Inflammatory macrophage treated with lipopolysaccharide for 1 hour (primary cell): ENCODE results near the gene RAB40C.

Source experiments
- DNase-seq, 2 donors: peaks; one replicate each; pipeline ENCODE4 v3.0.0-alpha.2; 2020 to 2022

The RAB40C gene

DNA sequence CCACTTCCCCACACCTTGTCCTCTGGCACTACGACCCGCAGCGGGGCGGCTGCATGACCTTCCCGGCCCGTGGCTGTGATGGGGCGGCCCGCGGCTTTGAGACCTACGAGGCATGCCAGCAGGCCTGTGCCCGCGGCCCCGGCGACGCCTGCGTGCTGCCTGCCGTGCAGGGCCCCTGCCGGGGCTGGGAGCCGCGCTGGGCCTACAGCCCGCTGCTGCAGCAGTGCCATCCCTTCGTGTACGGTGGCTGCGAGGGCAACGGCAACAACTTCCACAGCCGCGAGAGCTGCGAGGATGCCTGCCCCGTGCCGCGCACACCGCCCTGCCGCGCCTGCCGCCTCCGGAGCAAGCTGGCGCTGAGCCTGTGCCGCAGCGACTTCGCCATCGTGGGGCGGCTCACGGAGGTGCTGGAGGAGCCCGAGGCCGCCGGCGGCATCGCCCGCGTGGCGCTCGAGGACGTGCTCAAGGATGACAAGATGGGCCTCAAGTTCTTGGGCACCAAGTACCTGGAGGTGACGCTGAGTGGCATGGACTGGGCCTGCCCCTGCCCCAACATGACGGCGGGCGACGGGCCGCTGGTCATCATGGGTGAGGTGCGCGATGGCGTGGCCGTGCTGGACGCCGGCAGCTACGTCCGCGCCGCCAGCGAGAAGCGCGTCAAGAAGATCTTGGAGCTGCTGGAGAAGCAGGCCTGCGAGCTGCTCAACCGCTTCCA is 43.6 kb downstream of the RAB40C start:
- no peak for DNase-seq

GRCh38 chr16:634051-634670 is 44.3 kb downstream of the RAB40C start:
- no peak for DNase-seq

GRCh38 chr16:634996-635395 is 45.1 kb downstream of the RAB40C start:
- no peak for DNase-seq

GRCh38 chr16:635573-636205 is 45.8 kb downstream of the RAB40C start:
- DNase-seq, result no peak

GRCh38 chr16:636206-637080 is 46.6 kb downstream of the RAB40C start, which contains the start of gene METTL26:
TSS of gene METTL26 (minus strand) at chr16:636305. CDS start at chr16:636290, 15 bp downstream.
- peak; percentile 86 to 98 for DNase-seq

- peak; percentile 82 to 91 for DNase-seq
Observed at GRCh38 chr16:637081-638018, 47.5 kb downstream of the RAB40C start.

- no peak for DNase-seq
Observed at GRCh38 chr16:638034-638543, 48.2 kb downstream of the RAB40C start.

GRCh38 chr16:638836-639235 is 49.0 kb downstream of the RAB40C start:
- DNase-seq, result no peak

DNA sequence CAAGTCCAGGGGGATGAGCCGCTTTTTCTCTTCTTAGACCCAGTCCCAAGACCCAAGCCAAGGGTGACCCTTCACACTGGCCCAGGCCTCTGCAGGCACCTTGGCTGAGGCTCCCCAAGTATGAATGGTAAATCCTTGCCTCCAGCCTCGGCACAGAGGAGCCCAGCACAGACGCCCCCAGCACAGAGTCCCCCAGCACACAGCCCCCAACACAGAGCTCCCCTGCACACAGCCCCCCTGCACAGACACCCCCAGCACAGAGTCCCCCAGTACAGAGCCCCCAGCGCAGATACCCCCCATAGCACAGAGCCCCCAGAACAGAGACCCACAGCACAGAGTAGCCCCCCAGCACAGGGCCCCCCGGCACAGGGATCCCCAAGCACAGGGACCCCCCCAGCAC is 50.7 kb downstream of the RAB40C start:
- no peak for DNase-seq

GRCh38 chr16:641326-642188 is 51.7 kb downstream of the RAB40C start, which contains the start of gene MCRIP2:
TSS of gene MCRIP2 (plus strand) at chr16:641828. CDS start at chr16:641992, 164 bp downstream.
- peak; percentile 83 to 90 for DNase-seq

GRCh38 chr16:642189-643049 is 52.6 kb downstream of the RAB40C start:
- DNase-seq, result peak; percentile 92 to 95

GRCh38 chr16:643050-643368 is 53.1 kb downstream of the RAB40C start:
- no peak for DNase-seq

GRCh38 chr16:644556-644955 is 54.7 kb downstream of the RAB40C start:
- DNase-seq, result no peak

DNA sequence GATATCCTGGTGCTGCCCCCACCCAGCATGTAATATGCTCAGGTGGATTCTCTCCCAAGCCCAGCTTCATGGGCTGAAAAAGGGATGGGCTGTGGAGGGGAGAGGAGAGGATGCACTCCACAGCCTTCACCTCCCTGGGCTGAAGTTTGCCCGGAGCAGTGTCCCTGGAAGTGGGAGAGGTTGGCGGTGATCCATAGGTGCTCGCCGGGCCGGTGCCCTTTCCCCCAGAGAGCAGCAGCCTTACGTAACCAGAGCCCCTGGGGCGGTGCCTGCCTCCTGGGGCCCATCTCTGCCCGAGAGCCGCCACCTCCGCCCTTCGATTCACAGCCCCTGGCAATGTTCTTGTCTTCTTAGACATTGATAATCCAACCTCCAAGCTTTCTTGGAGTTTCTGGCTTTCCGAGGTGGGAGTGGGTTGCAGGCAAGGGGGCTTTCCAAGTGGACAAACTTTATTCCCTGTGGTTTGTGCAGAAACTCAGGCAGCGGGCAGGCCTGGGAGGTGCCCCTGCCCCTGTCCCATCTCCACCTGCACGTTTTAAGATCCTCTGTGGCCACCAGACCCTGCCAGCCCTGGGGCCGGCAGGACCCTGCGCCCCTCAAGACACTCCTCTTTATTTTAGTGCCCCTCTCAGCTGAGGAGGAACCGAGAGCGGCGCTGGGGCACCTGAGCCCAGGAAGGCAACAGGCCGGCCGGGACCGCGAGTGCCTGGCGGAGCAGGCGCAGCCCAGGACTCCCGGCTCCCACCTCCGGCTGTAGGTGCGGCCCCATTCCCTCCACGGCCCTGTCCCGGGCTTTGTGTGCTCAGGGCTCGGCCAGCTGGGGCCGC is 56.2 kb downstream of the RAB40C start:
- no peak for DNase-seq

DNA sequence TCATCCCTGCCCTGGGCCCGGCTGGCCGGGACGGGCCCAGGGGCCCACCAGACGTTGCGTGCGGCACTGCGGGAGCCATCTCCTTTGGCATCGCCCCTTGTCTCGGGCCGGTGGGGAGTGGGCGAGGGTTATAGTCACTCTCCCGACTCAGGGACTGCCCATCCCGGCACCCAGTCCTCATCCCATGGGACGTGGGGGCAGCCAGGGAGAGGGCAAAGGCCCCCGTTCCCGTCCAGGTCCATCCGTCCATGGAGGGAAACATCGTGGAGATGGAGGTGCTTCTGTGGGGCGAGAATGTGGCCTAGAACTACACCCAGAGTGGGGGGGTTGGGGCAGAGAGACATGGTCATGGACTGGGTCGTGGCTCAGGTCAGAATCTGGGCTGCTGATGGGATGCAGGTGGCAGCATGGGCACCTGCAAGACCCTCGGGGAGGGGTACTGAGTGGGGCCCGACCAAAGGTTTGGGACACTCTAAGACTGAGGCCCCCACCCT is 56.9 kb downstream of the RAB40C start:
- no peak for DNase-seq

- no peak for DNase-seq
Observed at GRCh38 chr16:647173-647902, 57.5 kb downstream of the RAB40C start.

DNA sequence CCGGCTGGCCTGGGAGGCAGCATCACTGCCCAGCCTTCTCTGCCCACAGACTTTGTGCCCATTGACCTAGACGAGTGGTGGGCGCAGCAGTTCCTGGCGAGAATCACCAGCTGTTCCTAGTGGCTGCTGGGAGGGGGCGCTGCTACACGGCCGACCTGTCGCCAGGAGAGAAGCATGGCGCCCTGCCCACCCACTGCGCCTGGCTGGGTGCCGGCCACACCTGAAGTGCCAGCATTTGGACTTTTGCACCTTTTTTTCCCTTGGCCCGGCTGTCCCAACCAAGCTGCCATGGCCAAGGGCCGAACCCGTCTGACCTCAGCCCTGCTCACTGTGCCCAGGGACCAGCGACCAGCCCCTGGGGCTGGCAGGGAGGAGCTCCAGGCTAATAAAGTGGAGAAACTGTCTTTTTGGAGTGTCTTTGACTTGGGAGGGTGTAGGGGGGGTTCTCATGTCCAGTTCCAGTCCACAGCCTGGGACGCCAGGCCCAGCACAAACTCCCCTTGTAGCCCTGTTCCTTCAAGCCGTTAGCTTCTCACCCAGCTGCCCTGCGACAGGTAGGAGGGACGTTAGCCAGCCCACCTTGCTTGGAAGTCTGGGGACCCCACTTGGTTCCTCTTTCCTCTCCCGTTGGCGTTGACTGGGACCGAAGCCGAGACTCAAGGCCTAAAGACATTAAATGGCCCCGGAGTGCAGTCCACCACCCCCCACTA is 58.4 kb downstream of the RAB40C start:
- peak; percentile 44 to 45 for DNase-seq
